HK-2 (cell line): ENCODE data around the gene SLC6A4.
"Not testable (repeated sequence)": the region's sequence is repeated elsewhere in the genome, so short reads cannot be mapped to it uniquely, and the experiment has no call there.

Experiments used
- DNase-seq: peaks from one replicate; pipeline ENCODE4 v3.0.0-alpha.2; 2018; ENCODE audit not compliant: unreplicated experiment

SLC6A4 gene

GRCh38 chr17:30238387-30239088 lies 3.0 kb upstream of the SLC6A4 start:
- no peak for DNase-seq

DNA sequence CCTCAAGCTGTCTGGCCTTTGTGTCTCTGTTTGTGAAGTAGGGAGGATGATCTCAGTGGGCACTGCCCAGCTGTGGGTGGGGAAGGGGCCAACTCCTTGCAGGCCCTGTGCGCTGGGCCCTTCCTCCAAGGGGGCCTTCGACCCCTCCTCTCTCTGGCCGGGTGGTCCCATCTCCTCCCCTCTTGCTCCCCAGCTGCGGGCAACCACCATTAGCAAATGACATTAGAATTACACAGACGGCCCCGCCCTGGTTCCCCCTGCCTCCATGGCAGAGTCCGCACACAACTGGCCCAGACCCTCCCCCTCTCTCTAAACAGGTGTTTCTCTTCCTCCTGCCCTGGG lies 2.5 kb upstream of the SLC6A4 start:
- no peak for DNase-seq

- DNase-seq, result no peak
These were observed 2.0 kb upstream of the SLC6A4 start for GRCh38 chr17:30237296-30238002.

DNA sequence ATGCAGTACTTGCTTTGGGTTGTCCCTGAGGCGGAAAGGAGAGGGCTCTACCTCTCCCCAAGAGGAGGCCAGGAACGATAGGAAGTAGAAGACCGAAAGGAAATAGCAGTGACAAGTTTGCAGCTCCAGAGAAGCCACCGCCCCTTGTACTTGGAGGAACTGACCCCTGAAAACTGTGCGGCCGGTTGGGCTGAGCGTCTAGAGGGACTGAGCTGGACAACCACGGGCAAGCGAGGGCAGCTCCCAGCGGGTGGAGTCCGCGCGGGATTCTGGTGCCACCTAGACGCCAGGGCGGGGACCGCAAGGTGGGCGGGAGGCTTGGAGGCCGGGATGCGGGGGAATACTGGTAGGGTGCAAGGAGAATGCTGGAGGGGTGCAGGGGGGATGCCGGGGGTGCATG lies 1.3 kb upstream of the SLC6A4 start:
- DNase-seq, result peak; percentile 76

- DNase-seq, result no peak
These were observed 764 bp upstream of the SLC6A4 start for GRCh38 chr17:30236297-30236624.

GRCh38 chr17:30234964-30235363 lies 533 bp downstream of the SLC6A4 start:
- DNase-seq, result no peak

DNA sequence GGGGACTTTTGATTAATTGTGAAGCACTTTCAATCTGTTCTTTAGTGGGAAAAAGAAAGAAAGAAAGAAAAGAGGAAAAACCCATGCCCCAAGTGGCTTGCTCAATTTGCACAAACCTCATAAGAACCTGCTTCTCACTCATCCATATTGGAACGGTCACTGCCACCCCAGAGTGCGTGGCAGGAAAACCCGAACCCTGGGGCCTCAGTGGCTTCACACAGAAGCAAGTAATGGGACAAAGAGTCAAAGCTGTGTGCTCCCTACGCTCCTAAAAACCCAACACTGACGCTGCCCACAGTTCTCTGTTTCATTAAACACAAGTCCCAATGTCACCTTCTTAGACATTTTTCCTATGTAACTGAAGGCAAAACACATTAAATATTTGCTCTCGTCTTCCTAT lies 1.2 kb downstream of the SLC6A4 start:
- DNase-seq, result no peak

GRCh38 chr17:30232824-30233427 lies 2.6 kb downstream of the SLC6A4 start:
- DNase-seq, result no peak

DNA sequence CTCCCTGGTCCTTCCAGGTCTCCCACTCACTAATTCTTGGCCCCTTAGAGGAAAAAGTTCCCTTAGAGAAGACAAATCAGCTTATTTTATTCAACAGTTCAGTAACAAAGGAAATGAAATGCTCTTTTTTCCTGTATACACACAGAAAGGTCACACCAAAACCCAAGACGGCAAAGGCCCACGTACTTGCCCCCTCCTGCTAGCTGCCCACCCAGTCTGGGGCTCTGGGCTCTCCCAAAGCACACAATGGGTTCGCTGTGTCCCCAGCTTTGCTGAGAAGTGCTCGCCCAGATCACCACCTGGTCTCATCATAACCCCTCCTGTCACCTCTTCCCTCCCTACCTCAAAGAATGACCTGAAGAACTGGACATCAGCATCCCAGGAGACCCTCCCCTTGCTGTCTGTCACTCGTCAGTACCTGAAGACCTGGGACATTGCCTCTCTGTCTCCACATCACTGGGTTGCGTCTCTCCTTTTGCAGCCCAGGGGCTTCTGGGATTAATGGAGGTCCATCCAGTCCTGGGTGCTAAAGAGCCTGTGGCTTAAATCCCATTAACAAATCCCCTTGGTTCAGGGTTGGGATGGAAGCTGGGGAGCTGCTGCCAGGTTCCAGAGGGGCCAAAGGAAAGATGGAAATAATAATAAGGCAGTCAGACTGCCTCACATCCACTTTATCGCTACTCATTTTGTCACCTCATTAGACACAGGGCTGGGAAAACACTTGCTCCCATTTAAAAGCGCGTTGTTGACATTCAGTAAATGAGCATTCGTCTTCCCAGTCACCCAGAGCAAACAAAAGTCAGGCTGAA lies 3.3 kb downstream of the SLC6A4 start:
- no peak for DNase-seq

DNA sequence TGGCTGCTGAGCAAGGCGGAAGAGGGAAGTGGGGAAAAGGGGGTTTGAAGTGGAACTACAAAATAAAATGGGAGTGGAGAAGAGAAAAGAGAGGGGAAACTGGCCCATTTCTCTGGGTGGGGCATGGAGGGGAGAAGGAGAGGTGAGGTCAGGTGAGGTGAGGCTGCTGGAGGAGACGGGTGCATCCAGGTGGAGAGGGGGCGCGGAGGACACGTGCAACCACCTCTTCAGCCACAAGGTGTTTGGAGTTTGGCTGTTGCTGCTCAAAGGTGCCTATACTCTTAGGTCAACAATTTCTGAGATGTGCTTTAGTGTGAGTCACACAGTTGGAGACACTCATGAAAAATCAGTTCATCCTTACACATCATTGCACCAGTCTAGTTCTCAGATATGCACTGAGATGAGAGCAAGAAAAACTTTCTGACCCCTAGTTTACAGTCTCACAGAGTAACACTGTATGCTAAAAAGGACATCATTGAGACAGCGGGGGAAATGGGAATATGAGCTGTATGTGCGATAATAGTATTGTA lies 4.8 kb downstream of the SLC6A4 start:
- DNase-seq, result no peak

DNA sequence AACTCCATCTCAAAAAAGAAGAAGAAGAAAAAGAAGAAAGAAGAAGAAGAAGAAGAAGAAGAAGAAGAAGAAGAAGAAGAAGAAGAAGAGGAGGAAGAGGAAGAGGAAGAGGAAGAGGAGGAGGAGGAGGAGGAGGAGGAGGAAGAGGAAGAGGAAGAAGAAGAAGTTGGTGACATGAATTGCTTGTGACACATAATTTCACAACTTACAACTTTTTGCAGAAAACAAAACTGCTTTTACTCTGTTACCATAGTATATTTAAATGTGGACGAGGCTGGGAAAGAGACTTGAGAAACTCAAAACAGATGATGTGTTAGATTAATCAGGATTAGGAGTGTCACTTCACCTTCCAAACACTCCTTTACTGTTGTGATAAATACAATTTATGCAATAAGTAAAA lies 5.5 kb downstream of the SLC6A4 start:
- not testable (repeated sequence) for DNase-seq

- no peak for DNase-seq
These were observed 6.5 kb downstream of the SLC6A4 start for GRCh38 chr17:30229012-30229411.

- DNase-seq, result no peak
These were observed 7.5 kb downstream of the SLC6A4 start for GRCh38 chr17:30228011-30228410.

DNA sequence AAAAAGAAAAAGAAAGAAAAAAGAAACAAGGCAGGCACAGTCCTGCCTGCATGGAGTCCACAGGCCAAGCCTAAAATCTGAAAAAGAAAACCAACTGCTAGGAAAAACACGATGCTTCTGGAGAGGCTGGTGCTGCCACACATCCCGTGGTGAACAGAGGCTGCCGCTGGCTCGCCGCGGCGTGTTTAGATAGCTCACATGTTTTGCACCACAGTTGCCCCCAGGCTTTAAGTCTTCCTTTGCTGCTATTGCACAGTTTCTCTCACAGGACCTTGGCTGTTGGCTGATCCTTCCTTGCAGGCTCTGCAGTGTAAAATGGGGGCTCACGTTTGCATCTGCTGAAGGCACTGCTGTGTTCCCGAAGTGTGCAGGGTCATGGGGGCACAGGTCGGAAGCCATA lies 8.6 kb downstream of the SLC6A4 start:
- DNase-seq, result no peak

- DNase-seq, result no peak
These were observed 9.5 kb downstream of the SLC6A4 start for GRCh38 chr17:30225919-30226553.

DNA sequence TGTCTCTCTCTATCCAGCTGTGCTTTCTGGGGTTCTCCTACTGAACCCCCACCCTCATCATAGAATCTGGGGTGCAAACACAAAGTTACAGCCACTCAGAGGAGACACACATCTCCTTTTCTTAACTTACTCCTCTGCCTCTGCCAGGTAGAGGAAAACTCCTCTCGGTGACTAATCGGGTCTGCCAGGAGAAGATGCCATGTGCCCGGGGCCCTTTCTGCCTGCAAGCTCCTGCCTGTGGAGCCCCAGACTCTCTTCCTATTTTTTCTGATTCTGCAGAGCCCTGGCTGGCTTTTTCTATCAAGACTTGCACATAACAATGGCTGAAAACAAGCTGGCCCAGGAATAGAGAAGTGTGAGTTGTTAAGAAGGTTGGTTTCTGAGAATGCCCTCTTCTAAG lies 10.4 kb downstream of the SLC6A4 start:
- DNase-seq, result no peak

- DNase-seq, result no peak
These were observed 11.0 kb downstream of the SLC6A4 start for GRCh38 chr17:30224419-30224960.

GRCh38 chr17:30222721-30223175 lies 12.7 kb downstream of the SLC6A4 start:
- DNase-seq, result no peak

DNA sequence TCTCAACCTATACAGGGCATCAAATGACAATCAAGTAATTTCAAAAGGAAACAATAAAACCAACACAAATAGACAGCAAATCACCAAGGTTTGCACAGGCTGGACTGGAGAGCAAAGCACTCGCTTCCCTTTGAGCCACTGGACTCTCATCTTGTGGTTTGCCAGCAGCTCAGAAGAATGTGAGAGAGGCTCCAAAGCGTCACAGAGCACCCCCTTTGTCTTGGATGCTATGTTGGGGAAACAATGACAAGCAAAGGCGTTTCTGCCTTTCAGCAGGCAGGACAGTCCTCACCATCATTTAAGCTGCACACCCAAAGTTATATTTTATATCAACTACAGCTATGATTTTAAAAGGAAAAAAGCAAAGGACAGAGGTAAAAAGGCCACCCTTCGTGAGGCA lies 13.2 kb downstream of the SLC6A4 start:
- DNase-seq, result no peak

DNA sequence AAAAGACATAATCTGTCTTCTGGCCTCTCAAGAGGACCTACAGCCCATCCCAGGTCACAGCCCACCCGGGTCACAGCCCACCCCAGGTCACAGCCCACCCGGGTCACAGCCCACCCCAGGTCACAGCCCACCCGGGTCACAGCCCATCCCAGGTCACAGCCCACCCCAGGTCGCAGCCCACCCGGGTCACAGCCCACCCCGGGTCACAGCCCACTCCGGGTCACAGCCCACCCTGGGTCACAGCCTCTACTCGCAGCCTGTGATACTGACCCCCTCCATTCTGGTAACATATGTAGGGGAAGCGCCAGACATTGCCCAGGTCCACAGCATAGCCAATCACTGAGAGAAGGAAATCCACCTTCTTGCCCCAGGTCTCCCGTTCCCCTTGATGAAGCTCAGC lies 14.2 kb downstream of the SLC6A4 start:
- no peak for DNase-seq

GRCh38 chr17:30220414-30220813 lies 15.1 kb downstream of the SLC6A4 start:
- DNase-seq, result no peak
